NCI-H774 (cell line): ENCODE results near the gene RACK1.

Experiments used
- DNase-seq: peaks from one replicate; lab custom pipeline; 2025; lab: John Stamatoyannopoulos, UW

RACK1 gene

GRCh38 chr5:181233801-181234454 lies 9.8 kb downstream of the RACK1 start:
- DNase-seq = no peak

- DNase-seq = no peak
These were observed 10.5 kb downstream of the RACK1 start for GRCh38 chr5:181233088-181233800.

GRCh38 chr5:181232593-181232992 lies 11.1 kb downstream of the RACK1 start:
- DNase-seq = no peak

- DNase-seq = no peak
These were observed 12.3 kb downstream of the RACK1 start for GRCh38 chr5:181231432-181231831.

- DNase-seq = no peak
These were observed 13.2 kb downstream of the RACK1 start for GRCh38 chr5:181230551-181230950.

- no peak for DNase-seq
These were observed 13.7 kb downstream of the RACK1 start for GRCh38 chr5:181229996-181230395.

GRCh38 chr5:181224390-181225229 lies 19.1 kb downstream of the RACK1 start:
- no peak for DNase-seq

GRCh38 chr5:181223729-181224389 lies 19.8 kb downstream of the RACK1 start:
- no peak for DNase-seq

GRCh38 chr5:181223058-181223728 lies 20.5 kb downstream of the RACK1 start, which contains the start of gene TRIM41:
TSS of gene TRIM41 (plus strand) at chr5:181223281. CDS start at chr5:181224000, 719 bp downstream.
- DNase-seq = no peak

- DNase-seq = no peak
These were observed 21.1 kb downstream of the RACK1 start for GRCh38 chr5:181222630-181223057.

- no peak for DNase-seq
These were observed 21.7 kb downstream of the RACK1 start for GRCh38 chr5:181221792-181222629.

- DNase-seq = no peak
These were observed 22.5 kb downstream of the RACK1 start for GRCh38 chr5:181221105-181221791.

- DNase-seq = no peak
These were observed 23.6 kb downstream of the RACK1 start for GRCh38 chr5:181220178-181220515.

- DNase-seq = no peak
These were observed 24.2 kb downstream of the RACK1 start for GRCh38 chr5:181219262-181220177.

GRCh38 chr5:181218795-181219124 lies 24.9 kb downstream of the RACK1 start:
- no peak for DNase-seq

GRCh38 chr5:181217803-181218062 lies 26.0 kb downstream of the RACK1 start:
- no peak for DNase-seq

GRCh38 chr5:181217111-181217802 lies 26.4 kb downstream of the RACK1 start:
- no peak for DNase-seq

GRCh38 chr5:181215997-181216989 lies 27.4 kb downstream of the RACK1 start:
- DNase-seq = no peak
